Coronary artery (tissue), 2 donors: ENCODE measurements around the gene PRSS48.
"Not testable (repeated sequence)": the region's sequence is repeated elsewhere in the genome, so short reads cannot be mapped to it uniquely, and the experiment has no call there.

Source experiments
- DNase-seq: peaks from one replicate; pipeline ENCODE4 v3.0.0-alpha.2; 2017; ENCODE audit warnings: low spot score
- H3K27ac ChIP-seq, 2 donors: fragments of 200-600 bp; sonication (generic); one replicate each; pipeline ENCODE4 v1.5.1; 2016 to 2019
- H3K4me3 ChIP-seq: fragments of 200-600 bp; sonication (generic); 2 replicates; pipeline ENCODE4 v1.5.1; 2016; ENCODE audit warnings: mild to moderate bottlenecking, moderate library complexity
- CTCF ChIP-seq: fragments of 200-600 bp; sonication (generic); IDR thresholded peaks from one replicate; pipeline ENCODE4 v1.5.1; 2019; ENCODE audit warnings: antibody characterized with exemption

PRSS48 gene

GRCh38 chr4:151250706-151251105, 26.3 kb upstream of the PRSS48 start:
- H3K27ac ChIP-seq = no peak overlapping the region
- TF ChIP-seq CTCF = no peak
- no peak for DNase-seq
- H3K4me3 ChIP-seq = no peak overlapping the region

- TF ChIP-seq CTCF = no peak
- DNase-seq = no peak
- H3K27ac ChIP-seq = no peak overlapping the region
- H3K4me3 ChIP-seq = no peak overlapping the region
These were observed 25.2 kb upstream of the PRSS48 start for GRCh38 chr4:151251603-151252304.

GRCh38 chr4:151255226-151255625, 21.7 kb upstream of the PRSS48 start:
- H3K27ac ChIP-seq, H3K4me3 ChIP-seq, DNase-seq: not testable (repeated sequence)

- not testable (repeated sequence) for DNase-seq, H3K27ac ChIP-seq, H3K4me3 ChIP-seq
These were observed 21.3 kb upstream of the PRSS48 start for GRCh38 chr4:151255680-151256079.

- TF ChIP-seq CTCF = no peak
- H3K27ac ChIP-seq = no peak overlapping the region
- no peak overlapping the region for H3K4me3 ChIP-seq
- no peak for DNase-seq
These were observed 20.8 kb upstream of the PRSS48 start for GRCh38 chr4:151256134-151256533.

- no peak overlapping the region for H3K27ac ChIP-seq
- H3K4me3 ChIP-seq = no peak overlapping the region
- TF ChIP-seq CTCF = no peak
- DNase-seq = no peak
These were observed 19.3 kb upstream of the PRSS48 start for GRCh38 chr4:151257704-151258103.

GRCh38 chr4:151259752-151260151, 17.2 kb upstream of the PRSS48 start:
- no peak overlapping the region for H3K4me3 ChIP-seq
- no peak overlapping the region for H3K27ac ChIP-seq
- TF ChIP-seq CTCF = no peak
- DNase-seq = no peak

- no peak for TF ChIP-seq CTCF
- no peak overlapping the region for H3K27ac ChIP-seq
- no peak overlapping the region for H3K4me3 ChIP-seq
- no peak for DNase-seq
These were observed 16.4 kb upstream of the PRSS48 start for GRCh38 chr4:151260526-151260925.
